Measurements from ENCODE around the gene OXCT2.

Gene OXCT2

GRCh38 chr1:39745016-39745670, 26.0 kb downstream of the OXCT2 start:
- DNase-seq (ENCODE audit: low read depth in 2 of 2) = no peak
- no peak overlapping the region for H3K4me3 ChIP-seq (replicated peaks in 1 of 2; ENCODE audit: low read depth in 2 of 2, low read length in 2 of 2)
- TF ChIP-seq CTCF (IDR thresholded peaks at IDR 0.05; ENCODE audit: low read depth, low read length) = no peak

- no peak for TF ChIP-seq CTCF (IDR thresholded peaks at IDR 0.05; ENCODE audit: low read depth, low read length)
- DNase-seq (ENCODE audit: low read depth in 2 of 2) = peak; percentile 91 to 92
- peak within 1 kb of the TSS; percentile 66 to 90 for H3K4me3 ChIP-seq (replicated peaks in 1 of 2; ENCODE audit: low read depth in 2 of 2, low read length in 2 of 2)
Measured at GRCh38 chr1:39738622-39739366, 32.4 kb downstream of the OXCT2 start, which contains the start of gene PPIE. TSS of gene PPIE (plus strand) at chr1:39738882. CDS start at chr1:39738901, 19 bp downstream.

- peak; percentile 63 to 87 for DNase-seq (ENCODE audit: low read depth in 2 of 2)
- no peak overlapping the region for H3K4me3 ChIP-seq (replicated peaks in 1 of 2; ENCODE audit: low read depth in 2 of 2, low read length in 2 of 2)
- TF ChIP-seq CTCF (IDR thresholded peaks at IDR 0.05; ENCODE audit: low read depth, low read length) = peak; percentile 2
Measured at GRCh38 chr1:39737546-39738169, 33.5 kb downstream of the OXCT2 start.

GRCh38 chr1:39735731-39736130, 35.4 kb downstream of the OXCT2 start:
- no peak for TF ChIP-seq CTCF (IDR thresholded peaks at IDR 0.05; ENCODE audit: low read depth, low read length)
- H3K4me3 ChIP-seq (replicated peaks in 1 of 2; ENCODE audit: low read depth in 2 of 2, low read length in 2 of 2) = no peak overlapping the region
- DNase-seq (ENCODE audit: low read depth in 2 of 2) = no peak

GRCh38 chr1:39733161-39733560, 38.0 kb downstream of the OXCT2 start:
- peak in 1 of 2 donors; percentile 4 for DNase-seq (ENCODE audit: low read depth in 2 of 2)
- no peak for TF ChIP-seq CTCF (IDR thresholded peaks at IDR 0.05; ENCODE audit: low read depth, low read length)
- H3K4me3 ChIP-seq (replicated peaks in 1 of 2; ENCODE audit: low read depth in 2 of 2, low read length in 2 of 2) = no peak overlapping the region

GRCh38 chr1:39732730-39733129, 38.4 kb downstream of the OXCT2 start:
- H3K4me3 ChIP-seq (replicated peaks in 1 of 2; ENCODE audit: low read depth in 2 of 2, low read length in 2 of 2) = no peak overlapping the region
- peak in 1 of 2 donors; percentile 21 for DNase-seq (ENCODE audit: low read depth in 2 of 2)
- no peak for TF ChIP-seq CTCF (IDR thresholded peaks at IDR 0.05; ENCODE audit: low read depth, low read length)

All from cardiac fibroblast (primary cell).